HG02870 (cell line): ENCODE measurements around the gene SCAMP3.

Experiments
- ATAC-seq: cut with Tn5 transposase; IDR thresholded peaks from one replicate; pipeline ENCODE4 v1.9.1; 2021; ENCODE audit warnings: mild to moderate bottlenecking, moderate library complexity; ENCODE audit not compliant: unreplicated experiment

SCAMP3 gene

DNA sequence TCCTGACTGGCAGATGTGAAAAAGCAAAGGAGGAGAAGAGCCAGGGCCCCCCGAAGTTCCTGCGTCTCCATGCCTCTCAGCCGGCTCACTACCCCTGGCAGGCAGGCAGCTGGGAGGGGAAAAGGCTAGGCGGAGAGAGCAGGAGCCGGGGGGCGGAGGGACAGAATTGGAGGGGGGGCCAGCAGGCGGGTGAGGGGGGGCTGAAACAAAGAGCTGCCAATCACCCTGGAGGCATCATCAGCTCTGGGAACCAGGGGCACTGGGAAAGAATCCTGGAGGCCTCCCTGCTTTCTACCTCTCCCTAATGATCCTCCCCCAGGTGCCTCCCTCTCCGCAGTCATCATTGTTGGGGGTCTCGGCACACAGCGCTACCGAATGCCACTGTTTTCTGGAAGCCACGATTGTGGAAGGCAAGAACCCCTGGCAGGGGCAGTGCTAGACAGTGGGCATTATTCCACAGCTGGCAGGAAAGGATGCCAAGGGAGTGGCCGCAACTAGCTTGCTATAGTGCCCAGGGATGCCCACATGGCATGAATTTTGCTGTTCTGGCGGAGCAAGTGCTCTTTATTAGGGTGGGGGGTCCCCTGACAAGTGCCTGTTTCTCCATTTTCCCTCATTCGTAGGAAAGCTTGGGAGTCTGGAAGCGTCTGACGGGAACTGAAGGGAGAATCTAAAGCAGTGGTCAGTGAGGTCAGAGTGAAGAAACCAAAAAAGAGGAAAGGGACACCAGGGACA lies 54.2 kb downstream of the SCAMP3 start, which contains the start of gene THBS3:
Gene THBS3, minus strand, starts transcription at position 92 of the 735 bp plus-strand sequence. Its CDS starts 21 bp downstream, at position 71.
- ATAC-seq = no peak

DNA sequence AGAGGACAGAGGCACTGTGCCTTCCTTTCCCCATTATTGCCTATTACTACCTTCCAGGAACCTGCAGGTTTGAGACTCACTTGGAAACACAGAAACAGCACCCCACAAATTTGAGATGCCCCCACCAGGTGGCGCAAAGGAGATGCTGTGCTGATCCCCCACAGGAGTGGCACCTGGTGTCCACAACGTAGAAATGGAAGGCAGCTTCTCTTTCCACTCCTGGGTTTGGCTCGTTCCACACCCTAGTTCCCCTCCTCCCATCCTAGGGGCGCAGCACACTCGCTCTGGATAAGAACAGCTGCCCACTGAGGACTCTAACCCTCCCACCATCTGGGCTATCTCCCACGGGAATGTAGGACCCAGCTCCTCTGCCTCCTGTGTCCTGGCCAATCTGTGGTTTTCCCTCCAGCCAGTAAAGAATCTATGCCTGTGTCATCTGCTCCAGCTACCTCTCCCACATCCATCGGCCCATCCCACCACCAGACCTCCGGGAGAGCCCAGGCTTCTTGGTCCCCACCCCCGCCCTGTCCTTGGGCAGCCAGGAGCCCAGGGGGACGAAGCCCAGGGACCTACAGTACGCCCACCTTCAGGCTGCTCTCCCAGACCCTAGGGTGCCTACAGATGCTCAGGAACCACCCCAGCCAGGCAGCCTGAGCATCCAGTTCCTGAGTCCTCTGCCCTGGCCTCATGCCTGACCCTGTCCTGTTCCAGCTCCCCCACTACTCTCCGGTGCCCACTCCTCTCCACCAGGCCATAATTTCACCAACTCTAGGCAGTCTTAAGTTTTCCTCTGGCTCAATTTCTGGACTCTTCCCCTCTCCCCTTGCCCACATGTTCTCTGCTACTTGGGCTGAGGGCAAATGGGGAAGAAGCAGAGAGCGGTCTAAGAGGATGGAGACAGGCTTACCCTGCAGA lies 55.0 kb downstream of the SCAMP3 start:
- no peak for ATAC-seq
